HG03108 (cell line): Measurements from ENCODE around the gene TSC22D1.

Experiments used
- ATAC-seq: cut with Tn5 transposase; IDR thresholded peaks from one replicate; pipeline ENCODE4 v1.9.1; 2021; ENCODE audit warnings: moderate library complexity; ENCODE audit not compliant: unreplicated experiment

TSC22D1 gene

GRCh38 chr13:44388427-44389059 is 187.6 kb downstream of the TSC22D1 start:
- ATAC-seq, result no peak

- no peak for ATAC-seq
Measured at GRCh38 chr13:44386913-44387556, 189.1 kb downstream of the TSC22D1 start.

GRCh38 chr13:44385847-44386246 is 190.3 kb downstream of the TSC22D1 start:
- no peak for ATAC-seq

- no peak for ATAC-seq
Measured at GRCh38 chr13:44385401-44385800, 190.7 kb downstream of the TSC22D1 start.

- ATAC-seq, result no peak
Measured at GRCh38 chr13:44384778-44385177, 191.4 kb downstream of the TSC22D1 start.

- no peak for ATAC-seq
Measured at GRCh38 chr13:44383945-44384344, 192.2 kb downstream of the TSC22D1 start.

- ATAC-seq, result no peak
Measured at GRCh38 chr13:44382635-44383145, 193.4 kb downstream of the TSC22D1 start.
